Measurements from ENCODE around the gene ITK. TPM values are rescaled to one million over a fixed set of nuclear protein-coding genes. Genes with fewer than 3 reads are reported as not detected.
A peak's percentile ranks its signal among the peaks of the same experiment; 100 is the strongest.

Gene ITK
- total RNA-seq, 3 donors from 2014 or later (not counting 1 experiment from before 2014, with no cell fraction given) = 153 to 188 (median 186) TPM

- no peaks in the 10 kb centered on the region for H3K9me3 ChIP-seq (ENCODE audit: control insufficient read depth, insufficient read depth, low read length)
- 85% methylated on average over 4 of the region's 7 CpGs for WGBS (ENCODE audit: insufficient coverage)
- peaks cover 75 to 79% of the 10 kb centered on the region in 2 donors for H3K4me1 Mint-ChIP-seq
- H3K36me3 Mint-ChIP-seq = peaks cover 31% of the 10 kb centered on the region
- no peaks in the 10 kb centered on the region for H3K27me3 Mint-ChIP-seq (ENCODE audit: low read depth in 2 of 2)
- H3K27me3 ChIP-seq (ENCODE audit: control insufficient read depth, insufficient read depth, low read length) = no peaks in the 10 kb centered on the region
- H3K9me3 Mint-ChIP-seq = no peaks in the 10 kb centered on the region
- peak in 1 of 2 donors; percentile 55 for DNase-seq
- H3K4me3 ChIP-seq (ENCODE audit: low read length) = no peak overlapping the region
- intact Hi-C loops (cut with micrococcal nuclease) = loop anchor here (2.0 to 5.0 kb wide), 4 partner anchors 15 to 181 kb away; partner anchors contain the start of gene ITK
- H3K4me3 Mint-ChIP-seq = peak overlapping the region; percentile 89
- ATAC-seq = no peak
- H3K27ac Mint-ChIP-seq = peak overlapping the region; percentile 86 to 92
- no peak for TF ChIP-seq CTCF (IDR thresholded peaks at IDR 0.05)
- H3K4me1 ChIP-seq (ENCODE audit: control insufficient read depth, insufficient read depth, low read length) = peaks cover 82% of the 10 kb centered on the region
- peaks cover 61% of the 10 kb centered on the region for H3K36me3 ChIP-seq (ENCODE audit: control insufficient read depth, insufficient read depth, low read length)
- peak overlapping the region; percentile 73 for H3K27ac ChIP-seq (ENCODE audit: low read length)
These were observed 33.0 kb downstream of the ITK start for GRCh38 chr5:157213527-157214243.

- Histone ChIP-seq H3K27ac (ENCODE audit: low read length) (peak overlapping the region; percentile 73), H3K27me3 (ENCODE audit: control insufficient read depth, insufficient read depth, low read length) (no peaks in the 10 kb centered on the region), H3K9me3 (ENCODE audit: control insufficient read depth, insufficient read depth, low read length) (no peaks in the 10 kb centered on the region), H3K4me3 (ENCODE audit: low read length) (no peak overlapping the region), H3K36me3 (ENCODE audit: control insufficient read depth, insufficient read depth, low read length) (peaks cover 60% of the 10 kb centered on the region), H3K4me1 (ENCODE audit: control insufficient read depth, insufficient read depth, low read length) (peaks cover 78% of the 10 kb centered on the region)
- DNase-seq (no peak), ATAC-seq (no peak)
- peak overlapping the region; percentile 89 for H3K4me3 Mint-ChIP-seq
- TF ChIP-seq CTCF (IDR thresholded peaks at IDR 0.05) = no peak
- peaks cover 76 to 82% of the 10 kb centered on the region in 2 donors for H3K4me1 Mint-ChIP-seq
- peaks cover 32% of the 10 kb centered on the region for H3K36me3 Mint-ChIP-seq
- H3K9me3 Mint-ChIP-seq = no peaks in the 10 kb centered on the region
- intact Hi-C loops (cut with micrococcal nuclease) = loop anchor here (2.0 to 5.0 kb wide), 4 partner anchors 16 to 182 kb away; partner anchors contain the start of gene ITK
- H3K27ac Mint-ChIP-seq = peak overlapping the region; percentile 86 to 92
- no peaks in the 10 kb centered on the region for H3K27me3 Mint-ChIP-seq (ENCODE audit: low read depth in 2 of 2)
These were observed 33.8 kb downstream of the ITK start for GRCh38 chr5:157214415-157214814.

GRCh38 chr5:157214861-157215513 is 34.3 kb downstream of the ITK start:
- no peaks in the 10 kb centered on the region for H3K9me3 Mint-ChIP-seq
- peak in 1 of 2 donors; percentile 81 for DNase-seq
- H3K27me3 Mint-ChIP-seq (ENCODE audit: low read depth in 2 of 2) = no peaks in the 10 kb centered on the region
- Histone ChIP-seq H3K36me3 (ENCODE audit: control insufficient read depth, insufficient read depth, low read length) (peaks cover 62% of the 10 kb centered on the region), H3K4me1 (ENCODE audit: control insufficient read depth, insufficient read depth, low read length) (peaks cover 76% of the 10 kb centered on the region), H3K4me3 (ENCODE audit: low read length) (no peak overlapping the region), H3K27me3 (ENCODE audit: control insufficient read depth, insufficient read depth, low read length) (no peaks in the 10 kb centered on the region), H3K27ac (ENCODE audit: low read length) (peak overlapping the region; percentile 73), H3K9me3 (ENCODE audit: control insufficient read depth, insufficient read depth, low read length) (no peaks in the 10 kb centered on the region)
- peaks cover 81 to 87% of the 10 kb centered on the region in 2 donors for H3K4me1 Mint-ChIP-seq
- intact Hi-C loops (cut with micrococcal nuclease) = loop anchor here (1.0 to 5.0 kb wide), 6 partner anchors 16 to 183 kb away; partner anchors contain the start of genes ITK and MED7
- peak; percentile 59 to 78 (median 66) for ATAC-seq
- H3K36me3 Mint-ChIP-seq = peaks cover 38% of the 10 kb centered on the region
- peak overlapping the region; percentile 89 for H3K4me3 Mint-ChIP-seq
- peak overlapping the region; percentile 86 to 92 for H3K27ac Mint-ChIP-seq
- 31% methylated on average over 8 of the region's 10 CpGs for WGBS (ENCODE audit: insufficient coverage)
- no peak for TF ChIP-seq CTCF (IDR thresholded peaks at IDR 0.05)

Data from natural killer cell (primary cell).